Muscle of arm (tissue), 12 donors: ENCODE measurements around the gene KHNYN. TPM values are rescaled to one million over a fixed set of nuclear protein-coding genes. Genes with fewer than 3 reads are reported as not detected.
"Not testable (repeated sequence)": the region's sequence is repeated elsewhere in the genome, so short reads cannot be mapped to it uniquely, and the experiment has no call there.

Source experiments
- DNase-seq: peaks from one replicate; pipeline ENCODE4 v3.0.0-alpha.2; 2013
- polyA plus RNA-seq, 12 donors: library from polyadenylated mRNA; unstranded; fragments of 120-200 nt; gene quantifications; one replicate each; pipeline ENCODE4 v1.2.1, GENCODE V29; 2013; ENCODE audit not compliant: insufficient read length in 12 of 12

The KHNYN gene
- polyA plus RNA-seq, 12 donors = 31.7 to 65.4 (median 36.7) TPM; not detected in 1

DNA sequence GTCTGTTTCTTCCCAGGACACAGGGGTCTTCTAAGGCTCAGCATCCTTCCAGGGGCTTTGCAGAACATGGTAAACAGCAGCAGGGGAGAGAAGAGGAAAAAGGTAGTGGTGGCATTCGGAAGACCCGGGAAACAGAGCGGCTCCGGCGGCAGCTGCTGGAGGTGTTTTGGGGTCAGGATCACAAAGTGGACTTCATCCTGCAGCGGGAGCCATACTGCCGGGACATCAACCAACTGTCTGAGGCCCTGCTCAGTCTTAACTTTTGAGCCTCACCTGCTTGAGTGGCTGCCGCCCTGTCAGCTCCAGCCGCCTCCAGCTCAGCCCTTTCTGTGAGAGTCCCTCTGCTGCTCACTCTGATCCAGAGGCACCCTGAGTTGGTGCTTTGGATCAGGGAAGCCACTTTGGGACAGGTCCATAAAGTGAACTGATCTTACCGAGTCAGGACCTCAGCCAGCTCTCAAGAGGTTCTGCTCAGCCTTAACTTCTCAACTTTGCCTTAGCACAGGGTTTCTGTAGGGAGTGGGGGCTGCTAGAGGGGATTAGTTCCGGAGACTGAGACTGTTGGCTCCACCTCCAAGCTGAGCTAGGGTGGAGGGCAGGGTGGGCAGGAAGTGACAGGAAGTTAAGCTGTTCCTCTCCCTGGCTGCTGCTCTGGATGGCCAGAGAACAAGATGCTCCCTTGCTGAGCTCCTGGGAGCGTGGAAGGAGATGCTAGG lies 7.4 kb downstream of the KHNYN start:
- no peak for DNase-seq

DNA sequence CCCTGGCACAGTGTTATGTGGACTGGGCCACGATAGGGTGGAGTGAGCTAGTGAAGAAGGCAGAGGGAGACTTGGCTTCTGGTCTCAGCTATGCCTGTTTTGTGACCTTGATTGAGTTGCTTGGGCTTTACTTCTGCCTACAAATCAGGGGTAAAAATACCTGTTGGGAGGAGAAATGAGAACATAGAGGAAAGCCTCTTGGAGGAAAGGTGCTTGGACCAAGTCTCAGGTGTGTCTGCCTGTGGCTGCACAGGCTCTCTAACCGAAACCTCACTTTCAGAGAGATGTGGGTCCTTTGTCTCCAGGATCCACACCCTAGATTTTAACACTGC lies 7.9 kb downstream of the KHNYN start:
- no peak for DNase-seq

DNA sequence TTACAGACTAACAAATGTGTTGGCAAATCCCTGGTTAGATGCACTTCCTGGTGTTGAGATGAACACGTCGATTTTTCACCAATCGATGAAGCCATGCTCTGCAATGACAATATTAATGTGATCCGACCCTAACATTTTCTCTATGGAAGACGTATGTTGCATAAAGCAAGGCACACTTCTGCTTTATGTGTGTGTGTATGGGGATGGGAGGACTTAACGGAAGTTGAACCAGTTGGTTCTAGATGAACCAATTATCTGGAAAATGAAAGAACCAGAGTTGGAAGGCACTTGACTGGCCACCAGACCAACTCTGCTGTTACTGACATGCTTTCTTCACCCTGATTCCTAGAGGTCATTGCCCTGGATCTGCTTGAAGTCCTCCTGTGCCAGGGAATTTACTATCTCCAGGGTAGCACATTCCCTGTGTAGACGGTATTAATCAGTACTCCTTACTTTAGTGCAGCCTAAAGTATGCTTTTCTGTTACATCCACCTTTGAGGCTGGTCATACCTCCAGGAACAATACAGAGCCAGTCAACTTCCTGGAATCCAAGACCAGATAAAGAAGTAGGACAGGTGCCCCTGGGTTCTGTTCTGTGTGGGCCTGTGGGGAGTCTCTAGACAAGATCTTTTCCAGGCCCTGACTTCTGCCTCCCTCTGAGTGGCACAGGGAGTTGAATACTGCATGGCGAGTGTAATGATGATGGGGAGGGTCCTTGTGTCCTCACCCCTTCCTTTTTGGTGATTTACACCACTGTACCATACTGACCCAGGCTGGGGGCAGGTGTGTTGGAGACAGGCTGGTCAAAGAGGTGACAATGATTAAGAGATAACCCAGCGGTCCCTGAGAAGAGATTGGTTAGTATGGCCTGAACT lies 8.7 kb downstream of the KHNYN start:
- no peak for DNase-seq

DNA sequence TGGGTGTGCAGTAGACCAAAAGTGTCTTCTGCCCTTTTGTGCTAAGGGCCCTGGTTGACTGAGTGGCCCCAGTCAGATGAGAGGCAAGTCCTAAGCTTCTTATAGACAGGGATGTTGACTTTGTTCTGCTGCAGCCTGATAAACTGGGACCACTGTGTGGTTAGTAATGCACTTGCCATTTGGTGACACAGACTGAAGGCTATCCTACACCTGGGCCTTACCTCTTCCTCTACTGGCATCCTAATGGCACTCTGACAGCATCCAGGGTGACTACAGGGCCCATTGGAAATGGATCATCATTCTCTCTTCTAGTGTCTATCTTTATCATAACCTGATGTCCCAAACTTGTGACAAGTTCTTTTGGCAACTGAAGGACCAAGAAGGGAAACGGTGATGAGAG lies 9.5 kb downstream of the KHNYN start:
- no peak for DNase-seq

DNA sequence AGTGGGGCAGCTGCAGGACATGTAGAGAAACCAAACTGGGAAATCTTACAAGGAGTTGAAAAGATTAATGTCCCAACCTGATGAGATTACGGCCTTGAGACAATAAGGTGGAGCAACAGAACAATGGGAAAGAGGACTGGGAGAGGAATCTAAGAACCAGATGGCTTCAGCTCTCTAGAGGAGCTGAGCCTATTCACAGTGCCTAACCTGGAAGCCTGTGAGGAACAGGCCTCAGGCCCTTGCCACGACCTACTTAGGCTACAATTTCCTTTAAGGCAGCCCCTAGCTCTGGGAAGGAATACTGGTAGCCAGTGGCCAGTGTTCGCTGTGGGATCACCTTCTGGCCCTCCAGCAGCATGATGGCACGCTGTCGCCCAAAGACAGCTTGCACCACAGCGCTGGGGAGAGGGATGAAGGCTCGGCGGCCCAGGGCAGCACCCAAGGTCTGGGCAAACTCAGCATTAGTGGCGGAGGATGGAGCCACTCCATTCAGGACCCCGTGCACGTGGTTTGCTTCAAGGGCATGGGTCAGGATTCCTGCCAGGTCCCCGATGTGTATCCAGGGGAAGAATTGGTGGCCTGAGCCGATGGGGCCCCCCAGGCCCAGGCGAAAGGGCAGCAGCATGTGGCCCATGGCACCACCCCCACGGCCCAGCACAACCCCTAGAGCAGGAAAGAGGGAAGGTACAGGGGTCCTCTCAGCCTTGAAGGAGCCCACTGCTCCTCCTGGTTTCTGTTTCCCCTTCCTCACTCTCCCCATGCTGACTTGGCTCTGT lies 10.3 kb downstream of the KHNYN start:
- no peak for DNase-seq

DNA sequence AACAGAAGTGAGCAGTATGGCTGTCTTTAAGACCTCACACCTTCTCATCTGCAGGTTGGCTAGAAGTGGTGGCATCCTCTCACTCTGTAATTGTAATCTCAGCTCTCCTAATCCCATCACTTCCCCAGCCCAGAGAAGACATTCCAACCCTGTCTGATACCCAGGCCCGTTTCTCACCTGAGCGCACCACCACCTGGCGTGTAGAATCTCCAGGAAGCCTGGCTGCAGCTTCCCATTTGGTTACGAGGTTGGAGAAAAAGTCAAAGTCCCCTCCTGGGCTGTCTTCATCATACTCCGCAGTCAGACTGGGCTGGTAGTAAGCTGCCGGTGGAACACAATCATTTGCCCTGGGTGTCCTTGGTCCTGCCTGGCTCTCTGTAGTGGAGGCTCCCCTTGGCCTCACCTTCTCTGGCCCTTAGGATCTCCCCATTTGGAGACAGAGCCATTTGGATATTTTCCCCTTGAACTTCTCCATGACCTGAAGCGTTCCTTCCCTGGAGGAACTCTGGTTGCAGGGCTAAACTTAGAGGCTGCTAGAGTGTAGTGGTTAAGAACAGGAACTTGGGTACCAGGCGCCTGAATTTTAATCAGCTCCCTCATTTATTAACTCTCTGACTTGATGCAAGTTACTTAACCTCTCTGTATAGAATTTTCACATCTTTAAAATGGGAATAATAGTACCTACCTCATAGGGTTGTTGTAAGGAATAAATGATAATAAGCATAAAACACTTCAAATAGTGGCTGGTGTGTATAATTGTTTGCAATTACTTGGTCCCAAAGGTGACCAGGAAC lies 11.0 kb downstream of the KHNYN start:
- DNase-seq = no peak

DNA sequence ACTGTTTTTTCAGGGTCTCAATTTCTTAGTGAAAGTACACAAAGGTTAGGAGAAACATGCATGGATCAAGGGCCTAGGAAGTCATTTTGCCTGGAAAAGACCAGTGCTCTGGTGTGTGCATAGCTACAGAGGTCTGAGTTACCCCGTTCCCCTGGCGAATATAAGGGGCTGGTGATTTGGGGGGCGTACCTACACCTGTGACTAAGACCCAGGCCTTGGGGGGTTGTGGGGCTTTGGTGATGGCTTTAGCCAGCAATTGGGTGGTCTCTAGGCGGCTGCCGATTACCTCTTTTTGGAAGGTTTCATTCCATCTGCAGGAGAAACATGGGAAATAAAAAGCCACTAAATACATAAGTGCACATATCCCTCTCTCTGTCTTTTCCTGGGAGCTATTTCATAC lies 11.7 kb downstream of the KHNYN start:
- DNase-seq = no peak

DNA sequence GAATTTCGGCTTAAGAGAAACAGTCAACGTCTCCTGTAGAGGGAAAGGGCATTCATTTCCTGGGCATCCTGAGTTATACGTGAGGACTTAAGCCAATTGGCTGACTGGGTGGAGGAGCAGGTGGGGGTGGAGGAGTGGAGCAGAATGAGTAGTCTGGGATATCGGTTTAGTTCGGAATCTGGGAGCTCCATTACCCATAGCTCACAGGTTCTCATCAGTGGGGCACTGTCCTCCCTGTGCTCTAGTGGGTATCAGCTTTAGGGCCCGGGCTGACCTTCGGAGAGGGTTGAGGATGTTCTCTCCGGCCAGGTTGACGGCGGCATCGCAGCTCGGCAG lies 12.1 kb downstream of the KHNYN start:
- DNase-seq = no peak

DNA sequence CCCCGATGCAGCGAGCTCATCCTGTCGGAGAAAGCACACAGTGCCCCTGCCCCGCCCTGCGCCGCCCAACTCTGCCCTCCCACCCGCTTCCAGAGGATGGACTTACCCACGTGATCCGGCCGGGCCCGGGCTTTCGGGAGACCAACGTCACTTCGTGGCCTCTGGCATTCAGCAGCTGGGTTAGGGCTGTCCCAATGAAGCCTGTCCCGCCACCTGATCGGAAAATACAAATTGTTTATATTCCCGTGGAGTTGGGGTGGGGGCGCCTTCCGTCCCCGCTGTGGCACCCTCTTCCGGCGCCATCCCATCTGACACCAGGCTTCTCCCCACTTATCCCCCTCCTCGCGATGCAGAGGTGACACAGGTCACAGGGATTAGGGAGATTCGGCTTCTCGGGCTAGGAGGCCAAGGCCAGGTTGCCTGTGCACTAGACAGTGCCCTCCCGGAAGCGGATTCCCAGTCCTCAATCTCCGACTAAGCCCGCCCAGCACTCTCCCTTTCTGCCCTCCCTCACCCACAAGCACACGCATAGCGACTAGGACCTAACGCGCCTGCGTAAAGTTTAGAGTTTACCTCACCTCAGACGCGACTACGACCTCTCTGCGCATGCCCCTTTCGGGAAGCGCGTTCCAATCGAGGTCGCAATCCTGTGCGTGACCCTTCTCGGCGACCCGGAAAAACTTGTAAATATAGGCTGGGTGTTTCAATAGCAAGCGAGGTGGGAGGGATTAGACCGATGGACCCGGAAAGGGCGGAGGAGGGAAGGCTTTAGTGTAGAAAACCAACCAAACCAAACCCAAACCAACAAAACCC lies 12.7 kb downstream of the KHNYN start, which contains the start of gene SDR39U1:
TSS of gene SDR39U1 (minus strand) at position 537 of the 813 bp plus-strand sequence. CDS start at position 530, 7 bp downstream.
- DNase-seq = peak; percentile 100

DNA sequence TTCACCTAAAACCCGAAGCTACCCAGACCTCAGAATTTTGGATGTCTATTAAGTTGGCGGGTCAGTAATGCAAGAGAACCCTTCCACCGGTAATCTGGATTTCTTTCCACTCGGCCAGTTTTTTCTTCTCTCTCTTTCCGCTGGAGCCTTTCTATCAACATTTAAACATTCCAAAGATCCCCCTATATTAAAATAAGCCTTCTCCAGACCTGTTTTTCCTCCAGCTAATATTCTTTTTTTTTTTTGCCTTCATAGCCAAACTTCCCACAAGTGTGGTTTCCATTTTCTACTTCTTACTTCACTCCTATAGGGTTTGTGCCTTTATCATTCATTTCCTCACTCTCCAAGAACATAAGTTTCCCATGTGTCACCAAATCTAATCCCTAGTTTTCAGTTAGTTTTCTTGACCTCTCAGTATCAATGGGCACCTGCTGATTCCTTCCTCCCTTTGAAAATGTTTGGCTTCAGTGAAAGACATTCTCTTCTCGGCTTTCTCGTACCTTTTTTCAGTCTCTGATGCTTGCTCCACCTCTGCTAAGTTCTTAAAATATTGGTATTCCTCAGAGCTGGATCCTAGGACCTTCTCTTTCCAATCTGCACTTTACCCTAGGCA lies 13.4 kb downstream of the KHNYN start:
- DNase-seq = no peak

DNA sequence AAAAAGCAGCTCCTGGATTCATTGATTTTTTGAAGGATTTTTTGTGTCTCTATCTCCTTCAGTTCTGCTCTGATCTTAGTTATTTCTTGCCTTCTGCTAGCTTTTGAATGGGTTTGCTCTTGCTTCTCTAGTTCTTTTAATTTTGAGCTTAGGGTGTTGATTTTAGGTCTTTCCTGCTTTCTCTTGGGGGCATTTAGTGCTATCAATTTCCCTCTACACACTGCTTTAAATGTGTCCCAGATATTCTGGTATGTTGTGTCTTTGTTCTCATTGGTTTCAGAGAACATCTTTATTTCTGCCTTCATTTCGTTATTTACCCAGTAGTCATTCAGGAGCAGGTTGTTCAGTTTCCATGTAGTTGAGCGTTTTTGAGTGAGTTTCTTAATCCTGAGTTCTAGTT lies 21.1 kb downstream of the KHNYN start:
- not testable (repeated sequence) for DNase-seq

DNA sequence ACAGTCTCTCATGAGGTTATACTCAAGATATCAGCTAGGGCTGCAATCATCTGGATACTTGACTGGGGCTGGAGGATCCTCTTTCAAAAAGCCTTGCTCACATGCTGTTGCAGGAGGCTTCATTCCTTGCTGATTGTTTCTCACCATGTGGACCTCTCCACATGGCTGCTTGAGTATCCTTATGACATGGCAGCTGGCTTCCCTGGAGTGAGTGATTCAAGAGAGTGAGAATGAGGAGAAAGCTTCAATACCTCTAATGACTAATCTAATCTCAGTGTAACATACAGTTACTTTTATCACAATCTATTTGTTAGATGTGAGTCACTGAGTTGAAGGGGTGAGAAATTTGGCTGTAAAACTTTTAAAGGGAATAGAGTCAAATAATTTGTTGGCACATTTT lies 27.2 kb downstream of the KHNYN start:
- no peak for DNase-seq

DNA sequence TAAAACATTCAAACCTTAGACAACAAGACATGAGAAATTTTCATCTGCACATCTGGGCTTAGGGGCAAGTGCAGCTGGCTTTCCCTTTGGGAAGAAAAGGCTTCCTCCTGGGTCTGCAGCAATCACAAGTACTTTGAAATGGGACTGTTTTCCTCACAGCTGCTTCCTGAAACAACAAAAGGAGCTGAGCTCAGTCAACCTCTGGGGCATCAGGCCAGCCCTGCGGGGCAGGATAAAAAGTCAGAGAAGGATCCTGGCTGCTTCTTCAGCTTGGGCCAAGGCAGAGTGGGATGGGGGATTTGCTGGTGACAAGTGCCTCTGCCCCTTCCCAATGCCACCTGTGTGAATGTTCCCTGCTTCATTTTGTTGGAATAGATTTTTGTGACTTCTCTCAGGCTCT lies 29.0 kb downstream of the KHNYN start:
- no peak for DNase-seq

DNA sequence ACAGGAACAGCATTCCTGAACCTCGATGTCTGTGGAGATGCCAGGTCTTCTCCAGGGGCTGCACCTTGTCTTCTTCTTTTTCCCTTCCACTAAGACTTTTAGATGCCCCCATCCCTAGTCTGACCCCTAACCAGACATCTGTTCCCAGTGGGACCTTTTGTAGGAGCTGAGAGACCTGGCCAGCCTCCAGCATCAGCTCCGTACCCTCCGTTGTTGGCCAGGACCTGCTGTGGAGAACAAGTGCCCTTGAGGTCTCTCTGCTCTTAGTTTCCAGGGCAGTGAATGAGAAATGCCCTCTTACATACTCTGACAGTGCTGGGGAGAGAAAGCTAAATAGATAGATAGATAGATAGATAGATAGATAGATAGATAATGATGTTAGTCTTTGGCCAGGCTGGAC lies 29.6 kb downstream of the KHNYN start:
- no peak for DNase-seq

DNA sequence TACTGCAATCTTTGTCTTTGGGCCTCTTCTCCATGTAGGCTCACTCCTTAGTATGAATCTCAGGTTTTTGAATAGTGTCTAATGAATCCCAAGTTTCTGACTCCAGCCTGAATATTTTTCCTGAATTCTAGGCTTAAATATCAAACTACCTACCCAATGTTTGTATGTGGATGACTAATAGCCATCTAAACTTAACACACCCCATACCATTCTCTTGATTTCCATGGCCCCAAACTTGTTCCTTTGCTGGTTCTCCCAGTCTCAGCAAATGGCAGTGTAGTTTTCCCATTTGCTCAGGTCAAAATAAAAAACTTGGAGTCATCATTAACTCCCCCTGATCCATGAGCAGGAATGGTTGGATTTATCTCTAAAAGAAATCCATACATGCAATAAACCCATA lies 31.6 kb downstream of the KHNYN start:
- DNase-seq = no peak

DNA sequence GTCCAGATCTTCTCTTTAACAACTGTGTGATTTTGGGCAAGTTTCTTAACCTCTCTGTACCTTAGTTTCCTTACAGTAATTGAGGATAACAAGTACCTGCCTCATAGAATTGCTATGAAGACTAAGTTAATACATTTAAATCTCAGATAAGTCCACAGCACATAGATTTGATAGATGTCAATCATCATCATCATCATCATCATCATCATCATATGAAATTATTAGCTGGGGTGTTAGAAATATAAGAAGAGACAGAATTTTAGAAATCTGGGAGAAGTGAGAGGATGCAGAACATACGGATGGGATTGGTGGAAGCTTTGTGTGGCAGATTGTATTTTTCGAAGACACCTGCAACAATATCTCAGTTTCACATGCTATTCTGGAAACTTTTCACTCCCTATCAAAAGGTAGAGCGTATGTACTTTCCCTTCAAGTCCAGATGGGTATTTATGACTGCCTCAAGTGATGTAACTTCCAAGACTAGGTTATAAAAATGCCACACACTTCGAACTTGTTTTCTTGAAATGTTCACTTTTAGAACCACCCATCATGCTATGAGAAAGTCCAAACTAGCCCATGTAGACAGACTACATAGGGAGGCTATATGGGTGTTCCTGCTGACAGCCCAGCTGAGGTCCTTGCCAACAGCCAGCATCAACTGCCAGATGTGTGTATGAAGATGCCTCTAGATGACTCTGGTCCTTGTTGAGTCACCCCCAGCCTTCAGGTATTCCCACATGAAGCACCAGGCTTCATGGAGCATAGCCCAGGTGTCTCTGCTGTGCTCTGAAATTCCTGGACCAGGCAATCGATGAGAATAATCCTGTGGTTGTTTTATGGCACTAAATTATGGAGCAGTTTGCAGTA lies 33.5 kb downstream of the KHNYN start:
- no peak for DNase-seq

DNA sequence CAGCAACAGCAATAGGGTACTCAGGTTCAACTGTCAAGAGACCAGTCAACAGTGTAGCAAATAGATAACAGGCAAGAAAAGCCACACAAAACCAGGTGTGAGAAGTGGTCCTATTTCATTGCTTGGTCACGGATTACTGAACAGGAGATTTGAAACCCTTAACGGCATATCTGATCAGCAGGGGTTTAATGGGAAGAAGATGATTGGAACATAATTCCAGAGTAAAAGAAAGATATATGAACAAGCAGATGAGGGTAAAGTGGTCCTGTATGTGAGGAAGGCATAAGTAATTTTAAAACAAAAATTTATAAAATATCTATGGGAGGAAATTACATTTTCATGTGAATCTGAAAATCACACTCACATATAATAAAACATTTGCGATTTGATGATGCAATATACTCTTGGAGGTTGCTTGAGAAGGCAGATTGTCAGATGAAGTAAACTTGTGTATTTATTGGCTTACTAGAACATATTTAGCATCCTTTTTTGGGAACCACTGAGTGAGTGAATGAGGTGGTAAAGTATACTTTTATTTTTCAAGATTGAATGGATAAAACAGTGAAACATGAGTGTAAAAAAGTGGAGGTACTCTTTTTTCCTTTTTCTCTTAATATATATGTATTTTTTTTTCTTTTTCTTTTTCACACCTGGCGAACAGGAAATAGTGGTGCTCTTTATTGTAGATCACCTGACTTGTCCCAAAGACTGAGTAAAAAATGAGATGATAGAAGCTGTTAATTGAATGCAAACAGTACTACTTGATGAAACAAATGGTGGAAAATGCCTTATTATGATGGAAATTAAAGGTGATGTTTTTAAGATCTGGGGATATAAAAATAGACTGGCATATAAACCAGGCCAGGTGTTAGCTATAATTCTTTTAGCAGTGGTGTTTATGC lies 34.4 kb downstream of the KHNYN start:
- no peak for DNase-seq

DNA sequence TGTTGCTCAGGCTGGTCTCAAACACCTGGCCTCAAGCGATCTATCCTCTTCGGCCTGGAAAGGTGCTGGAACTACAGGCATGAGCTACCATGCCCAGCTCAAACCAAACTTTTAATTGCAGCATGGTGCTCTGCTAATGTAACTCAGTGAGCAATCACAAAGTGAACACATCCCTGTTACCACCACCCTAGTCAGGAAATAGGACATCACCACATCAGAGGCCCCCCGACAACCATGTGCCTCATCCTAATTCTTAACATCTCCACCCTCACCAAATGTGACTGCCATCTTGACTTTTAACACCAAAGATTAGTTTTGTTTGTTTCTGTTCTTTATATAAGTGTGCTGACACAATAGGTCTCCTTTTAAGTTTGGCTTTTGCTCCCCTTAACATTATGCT lies 35.6 kb downstream of the KHNYN start:
- no peak for DNase-seq
